Liver (tissue), 9 donors: Measurements from ENCODE around the gene ADGRG2. TPM values are rescaled to one million over a fixed set of nuclear protein-coding genes. Genes with fewer than 3 reads are reported as not detected.
A peak's percentile ranks its signal among the peaks of the same experiment; 100 is the strongest.

ENCODE experiments used
- DNase-seq: peaks from one replicate; pipeline ENCODE4 v3.0.0-alpha.2; 2017; ENCODE audit warnings: low spot score
- H3K27ac ChIP-seq, 2 donors: one replicate each; pipeline ENCODE4 v1.7.0; 2013; ENCODE audit warnings: inconsistent platforms in 2 of 2, low read length in 2 of 2, control low read depth in 1 of 2, low read depth in 1 of 2, mild to moderate bottlenecking in 1 of 2
- H3K27me3 ChIP-seq, 4 donors: one replicate each; pipeline versions ENCODE4 v1.6.1 to v1.7.0; 2013; ENCODE audit warnings: low read length in 3 of 4, inconsistent platforms in 1 of 4, mild to moderate bottlenecking in 1 of 4, moderate library complexity in 1 of 4; ENCODE audit not compliant: control insufficient read depth in 4 of 4, insufficient read depth in 4 of 4
- H3K36me3 ChIP-seq, 4 donors: one replicate each; pipeline versions ENCODE4 v1.6.1 to v1.7.0; 2013; ENCODE audit warnings: low read length in 3 of 4, mild to moderate bottlenecking in 3 of 4, low read depth in 1 of 4, moderate library complexity in 1 of 4; ENCODE audit not compliant: control insufficient read depth in 4 of 4, insufficient read depth in 3 of 4
- H3K4me1 ChIP-seq, 4 donors: one replicate each; pipeline versions ENCODE4 v1.6.1 to v1.7.0; 2013; ENCODE audit warnings: low read length in 3 of 4, mild to moderate bottlenecking in 3 of 4, moderate library complexity in 1 of 4; ENCODE audit not compliant: control insufficient read depth in 4 of 4, insufficient read depth in 4 of 4
- H3K4me3 ChIP-seq, 3 donors: one replicate each; pipeline versions ENCODE4 v1.6.1 to v1.7.0; 2013; ENCODE audit warnings: low read length in 3 of 3, control low read depth in 1 of 3, low read depth in 1 of 3, mild to moderate bottlenecking in 1 of 3
- H3K9ac ChIP-seq, 2 donors: one replicate each; pipeline ENCODE4 v1.7.0; 2013; ENCODE audit warnings: low read length in 2 of 2, mild to moderate bottlenecking in 2 of 2, moderate library complexity in 2 of 2, control low read depth in 1 of 2, low read depth in 1 of 2
- H3K9me3 ChIP-seq, 4 donors: one replicate each; pipeline versions ENCODE4 v1.6.1 to v1.7.0; 2013; ENCODE audit warnings: low read length in 3 of 4; ENCODE audit not compliant: control insufficient read depth in 4 of 4
- EGR1 ChIP-seq, 2 donors: IDR thresholded peaks; 2 replicates each; pipeline ENCODE4 v1.6.1; 2016 to 2018; ENCODE audit warnings: antibody characterized with exemption in 2 of 2, low read depth in 2 of 2
- FOXA1 ChIP-seq: IDR thresholded peaks from 2 replicates; pipeline ENCODE4 v1.6.1; 2016; ENCODE audit warnings: antibody characterized with exemption
- FOXA2 ChIP-seq: IDR thresholded peaks from 2 replicates; pipeline ENCODE4 v1.6.1; 2016; ENCODE audit warnings: antibody characterized with exemption
- GABPA ChIP-seq, 2 donors: IDR thresholded peaks in 1 of 2; conservative IDR thresholded peaks in 1 of 2; 2 replicates each; pipeline ENCODE4 v1.6.1; 2016; ENCODE audit warnings: antibody characterized with exemption in 2 of 2, mild to moderate bottlenecking in 1 of 2, moderate library complexity in 1 of 2
- HNF4A ChIP-seq, 2 donors: conservative IDR thresholded peaks; 2 replicates each; pipeline ENCODE4 v1.6.1; 2016; ENCODE audit warnings: antibody characterized with exemption in 2 of 2, mild to moderate bottlenecking in 2 of 2
- HNF4G ChIP-seq: IDR thresholded peaks from 2 replicates; pipeline ENCODE4 v1.6.1; 2016; ENCODE audit warnings: antibody characterized with exemption
- MAX ChIP-seq: IDR thresholded peaks from 2 replicates; pipeline ENCODE4 v1.6.1; 2016; ENCODE audit warnings: antibody characterized with exemption
- RAD21 ChIP-seq, 2 donors: IDR thresholded peaks; 2 replicates each; pipeline ENCODE4 v1.6.1; 2016; ENCODE audit warnings: antibody characterized with exemption in 2 of 2, mild to moderate bottlenecking in 2 of 2
- REST ChIP-seq: IDR thresholded peaks from 2 replicates; pipeline ENCODE4 v1.6.1; 2016; ENCODE audit warnings: antibody characterized with exemption, mild to moderate bottlenecking
- RXRA ChIP-seq, 2 donors: IDR thresholded peaks; 2 replicates each; pipeline ENCODE4 v1.6.1; 2017 to 2018; ENCODE audit warnings: antibody characterized with exemption in 2 of 2, mild to moderate bottlenecking in 1 of 2
- SP1 ChIP-seq: IDR thresholded peaks from 2 replicates; pipeline ENCODE4 v1.6.1; 2018; ENCODE audit warnings: antibody characterized with exemption, mild to moderate bottlenecking
- WGBS: extraction: QIAGEN DNeasy Blood & Tissue Kit; methylation state at CpG from one replicate; pipeline ENCODE4 v1.1.7; 2013; 5-methylcytosine and 5-hydroxymethylcytosine counted together
- polyA plus RNA-seq, 2 donors: library from polyadenylated mRNA; stranded (reverse) in 1 of 2; unstranded in 1 of 2; fragments of 200-250 nt in 1 of 2; fragments of >200 nt in 1 of 2; fragmentation: Nextera tagmentation in 1 of 2; extraction: Ambion mirVana in 1 of 2; gene quantifications; one replicate each; pipeline versions ENCODE4 v1.2.1 to v1.2.3, GENCODE V29; 2013 to 2015
- total RNA-seq, 2 donors: library from RNA; depleted of rRNA; stranded (reverse); fragments of >200 nt; gene quantifications; one replicate each; pipeline ENCODE4 v1.2.3, GENCODE V29; 2014
- TF ChIP-seq, protein P1 (sequence below): IDR thresholded peaks from 2 replicates; pipeline ENCODE4 v1.6.1; 2016; ENCODE audit warnings: antibody characterized with exemption
- TF ChIP-seq, protein P2 (sequence below): fragments of 150-350 bp; IDR thresholded peaks from 2 replicates; pipeline ENCODE4 v1.5.1; 2017; ENCODE audit warnings: improper control_type of control experiment, low read depth, low read length; ENCODE audit not compliant: missing input control
- donor health status: healthy.
- donor health status: healthy.
- donor health status: healthy.
- donor health status: healthy.
- donor health status: healthy.

Gene ADGRG2
- under 1 TPM in 1 of 2 donors, not detected in 1; 0.08 TPM for total RNA-seq
- polyA plus RNA-seq, result under 1 TPM; 0.24 to 0.45 TPM

- Histone ChIP-seq H3K9ac (no peak within 1 kb of the TSS), H3K36me3 (no peaks in the 10 kb centered on the region), H3K9me3 (no peaks in the 10 kb centered on the region), H3K4me1 (peaks cover 1 to 12% (median 6%) of the 10 kb centered on the region in 4 donors), H3K27me3 (peaks cover 0 to 12% (median 0%) of the 10 kb centered on the region in 4 donors), H3K4me3 (peak within 1 kb of the TSS in 2 of 3 donors; percentile 19 to 64), H3K27ac (no peak within 1 kb of the TSS)
- WGBS, result under 1% methylated on average over 100 of the region's 107 CpGs
- peak in 1 of 2 donors; percentile 30 for TF ChIP-seq RAD21 (IDR thresholded peaks at IDR 0.05)
- TF ChIP-seq MAX, result no peak
- DNase-seq, result no peak
Measured at GRCh38 chrX:19121898-19122640, at the start of gene ADGRG2. ADGRG2 (minus strand) TSS chrX:19122468; CDS start chrX:19068834, 53,634 bp downstream.

DNA sequence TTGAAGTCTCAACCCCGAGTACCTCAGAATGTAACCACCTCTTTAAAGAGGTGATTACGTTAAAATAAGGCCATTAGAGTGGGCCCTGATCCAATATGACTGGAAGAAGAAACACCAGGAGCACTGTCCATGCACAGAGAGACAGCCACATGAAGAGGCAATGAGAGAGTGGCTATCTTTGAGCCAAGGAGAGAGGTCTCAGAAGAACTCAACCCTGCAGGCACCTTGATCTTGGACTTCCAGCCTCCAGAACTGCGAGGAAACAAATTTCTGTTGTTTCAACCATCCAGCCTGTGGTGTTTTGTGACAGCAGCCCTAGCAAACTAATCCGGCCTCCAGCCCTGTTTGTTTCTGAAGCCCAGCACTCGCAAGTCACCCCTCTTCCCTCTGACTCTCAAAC lies 46.3 kb upstream of the ADGRG2 start:
- WGBS, result 92% methylated on average over 5 of the region's 5 CpGs
- Histone ChIP-seq H3K9me3 (no peaks in the 10 kb centered on the region), H3K27ac (no peak overlapping the region), H3K36me3 (no peaks in the 10 kb centered on the region), H3K4me3 (no peak overlapping the region), H3K9ac (no peak overlapping the region), H3K4me1 (no peaks in the 10 kb centered on the region), H3K27me3 (no peaks in the 10 kb centered on the region)
- TF ChIP-seq REST (no peak), HNF4A (conservative IDR thresholded peaks at IDR 0.05) (no peak), FOXA1 (no peak), GABPA (IDR thresholded peaks at IDR 0.05 in 1 of 2, conservative IDR thresholded peaks at IDR 0.05 in 1 of 2) (no peak), EGR1 (IDR thresholded peaks at IDR 0.05; ENCODE audit: low read depth in 2 of 2) (no peak), SP1 (no peak), HNF4G (no peak), RXRA (IDR thresholded peaks at IDR 0.05) (no peak), FOXA2 (no peak)
- TF ChIP-seq, protein P1, sequence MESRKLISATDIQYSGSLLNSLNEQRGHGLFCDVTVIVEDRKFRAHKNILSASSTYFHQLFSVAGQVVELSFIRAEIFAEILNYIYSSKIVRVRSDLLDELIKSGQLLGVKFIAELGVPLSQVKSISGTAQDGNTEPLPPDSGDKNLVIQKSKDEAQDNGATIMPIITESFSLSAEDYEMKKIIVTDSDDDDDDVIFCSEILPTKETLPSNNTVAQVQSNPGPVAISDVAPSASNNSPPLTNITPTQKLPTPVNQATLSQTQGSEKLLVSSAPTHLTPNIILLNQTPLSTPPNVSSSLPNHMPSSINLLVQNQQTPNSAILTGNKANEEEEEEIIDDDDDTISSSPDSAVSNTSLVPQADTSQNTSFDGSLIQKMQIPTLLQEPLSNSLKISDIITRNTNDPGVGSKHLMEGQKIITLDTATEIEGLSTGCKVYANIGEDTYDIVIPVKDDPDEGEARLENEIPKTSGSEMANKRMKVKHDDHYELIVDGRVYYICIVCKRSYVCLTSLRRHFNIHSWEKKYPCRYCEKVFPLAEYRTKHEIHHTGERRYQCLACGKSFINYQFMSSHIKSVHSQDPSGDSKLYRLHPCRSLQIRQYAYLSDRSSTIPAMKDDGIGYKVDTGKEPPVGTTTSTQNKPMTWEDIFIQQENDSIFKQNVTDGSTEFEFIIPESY, result no peak
- TF ChIP-seq, protein P2, sequence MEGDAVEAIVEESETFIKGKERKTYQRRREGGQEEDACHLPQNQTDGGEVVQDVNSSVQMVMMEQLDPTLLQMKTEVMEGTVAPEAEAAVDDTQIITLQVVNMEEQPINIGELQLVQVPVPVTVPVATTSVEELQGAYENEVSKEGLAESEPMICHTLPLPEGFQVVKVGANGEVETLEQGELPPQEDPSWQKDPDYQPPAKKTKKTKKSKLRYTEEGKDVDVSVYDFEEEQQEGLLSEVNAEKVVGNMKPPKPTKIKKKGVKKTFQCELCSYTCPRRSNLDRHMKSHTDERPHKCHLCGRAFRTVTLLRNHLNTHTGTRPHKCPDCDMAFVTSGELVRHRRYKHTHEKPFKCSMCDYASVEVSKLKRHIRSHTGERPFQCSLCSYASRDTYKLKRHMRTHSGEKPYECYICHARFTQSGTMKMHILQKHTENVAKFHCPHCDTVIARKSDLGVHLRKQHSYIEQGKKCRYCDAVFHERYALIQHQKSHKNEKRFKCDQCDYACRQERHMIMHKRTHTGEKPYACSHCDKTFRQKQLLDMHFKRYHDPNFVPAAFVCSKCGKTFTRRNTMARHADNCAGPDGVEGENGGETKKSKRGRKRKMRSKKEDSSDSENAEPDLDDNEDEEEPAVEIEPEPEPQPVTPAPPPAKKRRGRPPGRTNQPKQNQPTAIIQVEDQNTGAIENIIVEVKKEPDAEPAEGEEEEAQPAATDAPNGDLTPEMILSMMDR, result no peak
- DNase-seq, result no peak
